HPDE6-E6E7 (cell line): Measurements from ENCODE around the gene PCNX1.
"Not testable (repeated sequence)": the region's sequence is repeated elsewhere in the genome, so short reads cannot be mapped to it uniquely, and the experiment has no call there.

Experiments
- DNase-seq: peaks from one replicate; pipeline ENCODE4 v3.0.0; 2011; ENCODE audit warnings: missing footprints; ENCODE audit errors: extremely low spot score

The PCNX1 gene

GRCh38 chr14:71019917-71020316 lies 112.7 kb downstream of the PCNX1 start:
- DNase-seq, result not testable (repeated sequence)

- DNase-seq, result no peak
Measured at GRCh38 chr14:71021347-71022011, 114.2 kb downstream of the PCNX1 start.

GRCh38 chr14:71022012-71022869 lies 115.0 kb downstream of the PCNX1 start:
- DNase-seq, result no peak

- no peak for DNase-seq
Measured at GRCh38 chr14:71022939-71023338, 115.7 kb downstream of the PCNX1 start.

- DNase-seq, result no peak
Measured at GRCh38 chr14:71029236-71029781, 122.0 kb downstream of the PCNX1 start.

- DNase-seq, result no peak
Measured at GRCh38 chr14:71031000-71031399, 123.7 kb downstream of the PCNX1 start.

GRCh38 chr14:71036433-71036832 lies 129.2 kb downstream of the PCNX1 start:
- no peak for DNase-seq

- DNase-seq, result no peak
Measured at GRCh38 chr14:71048393-71048792, 141.1 kb downstream of the PCNX1 start.

- no peak for DNase-seq
Measured at GRCh38 chr14:71049435-71050133, 142.3 kb downstream of the PCNX1 start.

- no peak for DNase-seq
Measured at GRCh38 chr14:71050227-71050823, 143.1 kb downstream of the PCNX1 start.

GRCh38 chr14:71054706-71055105 lies 147.4 kb downstream of the PCNX1 start:
- no peak for DNase-seq

GRCh38 chr14:71056168-71056567 lies 148.9 kb downstream of the PCNX1 start:
- no peak for DNase-seq

GRCh38 chr14:71060274-71060673 lies 153.0 kb downstream of the PCNX1 start:
- no peak for DNase-seq

GRCh38 chr14:71060825-71061455 lies 153.7 kb downstream of the PCNX1 start:
- DNase-seq, result no peak

- no peak for DNase-seq
Measured at GRCh38 chr14:71061458-71061857, 154.2 kb downstream of the PCNX1 start.

- no peak for DNase-seq
Measured at GRCh38 chr14:71062581-71063303, 155.5 kb downstream of the PCNX1 start.

- DNase-seq, result no peak
Measured at GRCh38 chr14:71063351-71063750, 156.1 kb downstream of the PCNX1 start.

GRCh38 chr14:71064747-71065146 lies 157.5 kb downstream of the PCNX1 start:
- not testable (repeated sequence) for DNase-seq

- DNase-seq, result no peak
Measured at GRCh38 chr14:71070169-71070568, 162.9 kb downstream of the PCNX1 start.

GRCh38 chr14:71071042-71071441 lies 163.8 kb downstream of the PCNX1 start:
- no peak for DNase-seq
